GM12865 (cell line): ENCODE measurements around the gene USP25.

ENCODE experiments used
- DNase-seq: peaks from one replicate; pipeline ENCODE4 v3.0.0; 2010; ENCODE audit warnings: low read depth
- H3K4me3 ChIP-seq: 2 replicates; pipeline ENCODE4 v1.5.1; 2011; ENCODE audit warnings: mild to moderate bottlenecking, low read depth, low read length, control low read depth
- TF ChIP-seq, protein P1 (sequence below): IDR thresholded peaks from 2 replicates; pipeline ENCODE4 v1.5.1; 2011; ENCODE audit warnings: low read length, control low read depth, low read depth, inconsistent platforms; ENCODE audit not compliant: insufficient read depth; ENCODE audit errors: missing control alignments

Gene USP25

GRCh38 chr21:15928196-15928595 is 198.4 kb downstream of the USP25 start:
- DNase-seq: no peak
- H3K4me3 ChIP-seq: no peak overlapping the region
- TF ChIP-seq, protein P1, sequence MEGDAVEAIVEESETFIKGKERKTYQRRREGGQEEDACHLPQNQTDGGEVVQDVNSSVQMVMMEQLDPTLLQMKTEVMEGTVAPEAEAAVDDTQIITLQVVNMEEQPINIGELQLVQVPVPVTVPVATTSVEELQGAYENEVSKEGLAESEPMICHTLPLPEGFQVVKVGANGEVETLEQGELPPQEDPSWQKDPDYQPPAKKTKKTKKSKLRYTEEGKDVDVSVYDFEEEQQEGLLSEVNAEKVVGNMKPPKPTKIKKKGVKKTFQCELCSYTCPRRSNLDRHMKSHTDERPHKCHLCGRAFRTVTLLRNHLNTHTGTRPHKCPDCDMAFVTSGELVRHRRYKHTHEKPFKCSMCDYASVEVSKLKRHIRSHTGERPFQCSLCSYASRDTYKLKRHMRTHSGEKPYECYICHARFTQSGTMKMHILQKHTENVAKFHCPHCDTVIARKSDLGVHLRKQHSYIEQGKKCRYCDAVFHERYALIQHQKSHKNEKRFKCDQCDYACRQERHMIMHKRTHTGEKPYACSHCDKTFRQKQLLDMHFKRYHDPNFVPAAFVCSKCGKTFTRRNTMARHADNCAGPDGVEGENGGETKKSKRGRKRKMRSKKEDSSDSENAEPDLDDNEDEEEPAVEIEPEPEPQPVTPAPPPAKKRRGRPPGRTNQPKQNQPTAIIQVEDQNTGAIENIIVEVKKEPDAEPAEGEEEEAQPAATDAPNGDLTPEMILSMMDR: no peak

DNA sequence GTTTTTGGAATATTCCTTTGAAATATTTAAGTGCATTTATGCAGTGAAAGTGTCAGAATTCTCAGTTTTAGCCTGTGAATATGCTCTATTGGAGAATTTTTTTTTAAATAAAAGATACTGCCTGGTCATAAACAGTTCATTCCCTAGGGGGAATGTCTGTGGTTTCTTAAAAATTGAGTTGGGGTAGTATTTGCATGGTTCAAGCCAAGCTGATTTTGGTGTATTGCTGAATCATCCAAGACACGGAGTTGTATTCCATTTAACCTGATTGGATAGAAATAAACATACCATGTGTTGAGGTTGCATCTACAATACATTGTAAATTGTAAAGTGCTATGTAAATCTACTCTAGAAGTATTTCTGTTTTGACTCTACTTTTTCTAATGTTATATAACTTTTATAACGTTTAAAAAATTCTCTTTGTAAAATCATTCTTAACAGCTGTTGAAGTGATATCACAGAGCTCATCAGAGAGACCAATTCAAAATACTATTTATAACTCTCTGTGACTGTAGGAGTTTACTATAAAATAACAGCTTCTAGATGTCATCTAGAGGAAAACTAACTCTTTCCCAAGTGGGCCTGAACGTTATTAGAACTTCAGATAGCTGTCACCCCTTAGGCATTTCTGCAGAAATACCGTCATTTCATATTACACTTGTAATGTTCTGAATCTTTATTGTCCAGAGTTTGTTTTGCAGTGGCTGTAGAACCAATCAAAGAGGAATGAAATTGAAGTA is 199.1 kb downstream of the USP25 start:
- no peak for DNase-seq
- TF ChIP-seq, protein P1: no peak
- H3K4me3 ChIP-seq: no peak overlapping the region

GRCh38 chr21:15929536-15929935 is 199.8 kb downstream of the USP25 start:
- DNase-seq: no peak
- TF ChIP-seq, protein P1: no peak
- no peak overlapping the region for H3K4me3 ChIP-seq
